ENCODE data around the gene CD151. TPM values are rescaled to one million over a fixed set of nuclear protein-coding genes. Genes with fewer than 3 reads are reported as not detected.

CD151 gene
- total and polyA plus RNA-seq, 2 experiments from 2014 or later, result 248 to 356 TPM

- H3K36me3 ChIP-seq (replicated peaks; ENCODE audit: insufficient read depth, low read depth), result no peaks in the 10 kb centered on the region
- peak; percentile 58 for DNase-seq (ENCODE audit: low spot score)
- H3K9me3 ChIP-seq (ENCODE audit: low read depth), result no peaks in the 10 kb centered on the region
- no peak for TF ChIP-seq EZH2 (IDR thresholded peaks at IDR 0.05; ENCODE audit: borderline replicate concordance)
- no peak for TF ChIP-seq EZH2phosphoT487 (IDR thresholded peaks at IDR 0.05; ENCODE audit: low read depth, severe bottlenecking, unreplicated experiment)
- TF ChIP-seq, protein P1, sequence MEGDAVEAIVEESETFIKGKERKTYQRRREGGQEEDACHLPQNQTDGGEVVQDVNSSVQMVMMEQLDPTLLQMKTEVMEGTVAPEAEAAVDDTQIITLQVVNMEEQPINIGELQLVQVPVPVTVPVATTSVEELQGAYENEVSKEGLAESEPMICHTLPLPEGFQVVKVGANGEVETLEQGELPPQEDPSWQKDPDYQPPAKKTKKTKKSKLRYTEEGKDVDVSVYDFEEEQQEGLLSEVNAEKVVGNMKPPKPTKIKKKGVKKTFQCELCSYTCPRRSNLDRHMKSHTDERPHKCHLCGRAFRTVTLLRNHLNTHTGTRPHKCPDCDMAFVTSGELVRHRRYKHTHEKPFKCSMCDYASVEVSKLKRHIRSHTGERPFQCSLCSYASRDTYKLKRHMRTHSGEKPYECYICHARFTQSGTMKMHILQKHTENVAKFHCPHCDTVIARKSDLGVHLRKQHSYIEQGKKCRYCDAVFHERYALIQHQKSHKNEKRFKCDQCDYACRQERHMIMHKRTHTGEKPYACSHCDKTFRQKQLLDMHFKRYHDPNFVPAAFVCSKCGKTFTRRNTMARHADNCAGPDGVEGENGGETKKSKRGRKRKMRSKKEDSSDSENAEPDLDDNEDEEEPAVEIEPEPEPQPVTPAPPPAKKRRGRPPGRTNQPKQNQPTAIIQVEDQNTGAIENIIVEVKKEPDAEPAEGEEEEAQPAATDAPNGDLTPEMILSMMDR (IDR thresholded peaks at IDR 0.05; ENCODE audit: poor library complexity), result no peak
- H3K9me2 ChIP-seq (replicated peaks; ENCODE audit: insufficient read depth), result no peaks in the 10 kb centered on the region
- H4K20me1 ChIP-seq (ENCODE audit: insufficient read depth, poor library complexity, severe bottlenecking), result peaks cover 18% of the 10 kb centered on the region
- no peak overlapping the region for H2AFZ ChIP-seq
- peaks cover 45% of the 10 kb centered on the region for H3K4me1 ChIP-seq (ENCODE audit: insufficient read depth)
- peak overlapping the region; percentile 64 for H3K4me3 ChIP-seq
- H3K27ac ChIP-seq, result no peak overlapping the region
- H3K79me2 ChIP-seq, result no peaks in the 10 kb centered on the region
- H3K27me3 ChIP-seq, result peaks cover 4% of the 10 kb centered on the region
- WGBS (ENCODE audit: low lambda C conversion rate, missing lambda C conversion rate), result 7% methylated on average over 22 of the region's 71 CpGs
- peak overlapping the region; percentile 96 for H3K4me2 ChIP-seq
These were observed 16.5 kb downstream of the CD151 start for GRCh38 chr11:849104-849824.

DNA sequence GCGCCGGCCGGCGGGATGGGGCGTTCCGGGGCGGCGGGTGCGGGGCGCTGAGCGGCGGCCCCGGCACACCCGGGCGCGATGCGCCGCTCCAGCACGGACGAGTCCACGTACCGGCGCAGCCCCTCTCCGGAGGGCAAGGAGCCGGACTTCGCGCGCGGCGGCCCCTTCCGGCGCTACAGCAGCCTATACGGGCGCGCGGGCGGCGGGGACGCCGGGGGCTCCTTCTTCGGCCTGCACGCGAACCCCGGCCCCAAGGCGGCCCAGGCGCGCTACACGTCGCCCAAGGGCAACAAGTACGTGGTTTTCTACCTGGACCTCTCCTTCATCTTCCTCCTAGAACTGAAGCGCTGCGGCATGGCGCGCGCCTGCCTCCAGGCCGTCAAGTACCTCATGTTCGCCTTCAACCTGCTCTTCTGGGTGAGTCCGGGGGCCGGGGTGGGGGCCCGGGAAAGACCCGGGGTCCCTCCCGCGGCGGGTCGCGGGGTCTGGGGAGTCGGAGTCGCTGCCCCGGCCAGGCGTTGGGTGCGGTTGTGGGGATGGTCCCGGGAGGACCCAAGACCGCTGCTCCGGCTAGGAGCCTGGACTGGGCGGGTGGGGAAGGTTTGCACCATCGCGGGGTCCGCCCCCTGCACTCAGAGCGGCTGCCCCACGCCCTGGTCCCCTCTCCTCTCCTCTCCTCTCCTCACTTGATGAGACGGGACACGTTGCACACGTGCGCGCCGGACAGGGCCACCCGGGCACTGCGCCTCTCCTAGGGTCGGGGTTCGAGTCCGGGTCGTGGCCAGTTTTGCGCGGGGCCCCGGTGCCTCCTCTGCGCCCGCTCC, 17.4 kb downstream of the CD151 start:
- Histone ChIP-seq H3K27me3 (peaks cover 4% of the 10 kb centered on the region), H3K4me3 (peak overlapping the region; percentile 33), H3K27ac (no peak overlapping the region), H4K20me1 (ENCODE audit: insufficient read depth, poor library complexity, severe bottlenecking) (peaks cover 18% of the 10 kb centered on the region), H3K4me2 (peak overlapping the region; percentile 96), H3K9me2 (replicated peaks; ENCODE audit: insufficient read depth) (no peaks in the 10 kb centered on the region), H3K79me2 (no peaks in the 10 kb centered on the region), H2AFZ (no peak overlapping the region), H3K9me3 (ENCODE audit: low read depth) (no peaks in the 10 kb centered on the region), H3K4me1 (ENCODE audit: insufficient read depth) (peaks cover 38% of the 10 kb centered on the region), H3K36me3 (replicated peaks; ENCODE audit: insufficient read depth, low read depth) (no peaks in the 10 kb centered on the region)
- DNase-seq (ENCODE audit: low spot score), result peak; percentile 47
- TF ChIP-seq EZH2phosphoT487 (IDR thresholded peaks at IDR 0.05; ENCODE audit: low read depth, severe bottlenecking, unreplicated experiment) (no peak), EZH2 (IDR thresholded peaks at IDR 0.05; ENCODE audit: borderline replicate concordance) (no peak)
- TF ChIP-seq, protein P1 (IDR thresholded peaks at IDR 0.05; ENCODE audit: poor library complexity), result no peak
- 4% methylated on average over 30 of the region's 97 CpGs for WGBS (ENCODE audit: low lambda C conversion rate, missing lambda C conversion rate)

DNA sequence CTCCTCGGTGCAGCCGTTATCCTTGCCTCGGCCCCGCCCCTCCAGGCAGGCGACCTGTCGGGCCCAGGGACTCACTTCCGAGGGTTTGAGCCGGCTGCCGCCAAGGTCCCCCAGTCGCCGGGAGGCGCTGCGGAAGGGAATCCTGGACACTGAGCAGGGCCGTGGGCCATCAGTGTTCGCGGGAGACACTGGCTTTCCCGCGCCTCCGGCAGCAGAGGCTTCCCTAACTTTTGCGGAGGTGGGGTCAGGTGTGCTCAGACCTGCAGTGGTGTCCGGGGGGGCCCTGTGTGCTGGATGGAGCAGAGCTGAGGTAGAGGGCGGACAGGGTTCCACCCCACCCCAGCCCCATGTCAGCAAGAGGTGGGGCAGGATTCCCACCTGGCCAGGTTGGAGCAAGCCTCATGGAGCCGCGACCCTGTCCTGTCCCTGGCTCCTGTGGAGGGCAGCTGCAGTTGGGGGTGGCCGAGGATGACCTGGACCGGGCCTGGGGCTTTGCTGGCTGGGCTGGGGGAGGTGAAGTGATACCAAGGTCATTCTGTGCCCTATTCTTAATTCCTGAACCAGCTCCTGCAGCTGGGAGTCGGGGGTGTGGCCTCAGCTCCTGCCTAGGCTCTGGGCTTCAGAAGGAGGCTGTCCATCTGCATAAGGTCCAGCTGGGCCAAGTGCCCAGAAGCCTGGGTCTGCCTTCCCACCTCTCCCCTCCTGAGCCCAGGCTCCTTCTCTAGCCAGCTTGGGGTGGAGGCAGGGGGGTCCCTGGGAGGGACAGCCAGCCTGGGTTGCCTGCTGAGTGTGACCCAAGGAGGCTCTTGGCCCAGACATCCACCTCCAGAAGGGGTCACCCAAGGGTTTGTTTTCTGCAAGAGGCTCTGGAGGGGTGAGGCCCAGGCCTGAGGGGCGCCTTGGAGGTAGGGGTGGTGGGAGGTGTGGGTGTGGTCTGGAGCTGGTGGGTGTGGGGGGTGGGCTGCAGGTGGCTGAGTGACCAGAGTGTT, 18.3 kb downstream of the CD151 start:
- Histone ChIP-seq H4K20me1 (ENCODE audit: insufficient read depth, poor library complexity, severe bottlenecking) (peaks cover 18% of the 10 kb centered on the region), H3K9me3 (ENCODE audit: low read depth) (no peaks in the 10 kb centered on the region), H3K4me3 (no peak overlapping the region), H3K4me1 (ENCODE audit: insufficient read depth) (peaks cover 29% of the 10 kb centered on the region), H3K27me3 (peaks cover 4% of the 10 kb centered on the region), H3K27ac (no peak overlapping the region), H3K9me2 (replicated peaks; ENCODE audit: insufficient read depth) (no peaks in the 10 kb centered on the region), H2AFZ (no peak overlapping the region), H3K36me3 (replicated peaks; ENCODE audit: insufficient read depth, low read depth) (no peaks in the 10 kb centered on the region), H3K4me2 (peak overlapping the region; percentile 96), H3K79me2 (no peaks in the 10 kb centered on the region)
- no peak for TF ChIP-seq EZH2 (IDR thresholded peaks at IDR 0.05; ENCODE audit: borderline replicate concordance)
- TF ChIP-seq, protein P1 (IDR thresholded peaks at IDR 0.05; ENCODE audit: poor library complexity), result peak; percentile 14
- 23% methylated on average over 25 of the region's 28 CpGs for WGBS (ENCODE audit: low lambda C conversion rate, missing lambda C conversion rate)
- DNase-seq (ENCODE audit: low spot score), result no peak
